PC-9 (cell line): ENCODE results near the gene TM4SF5.

Experiments
- EZH2 ChIP-seq: fragments of 200-600 bp; sonication (generic); IDR thresholded peaks from 2 replicates; pipeline ENCODE4 v1.8.0; 2017; ENCODE audit warnings: antibody characterized with exemption, low read depth
- TF ChIP-seq, protein P1 (sequence below): fragments of 200-600 bp; sonication (generic); conservative IDR thresholded peaks from 2 replicates; pipeline ENCODE4 v1.6.1; 2017; ENCODE audit warnings: mixed run types, antibody characterized with exemption, mild to moderate bottlenecking, moderate library complexity

DNA sequence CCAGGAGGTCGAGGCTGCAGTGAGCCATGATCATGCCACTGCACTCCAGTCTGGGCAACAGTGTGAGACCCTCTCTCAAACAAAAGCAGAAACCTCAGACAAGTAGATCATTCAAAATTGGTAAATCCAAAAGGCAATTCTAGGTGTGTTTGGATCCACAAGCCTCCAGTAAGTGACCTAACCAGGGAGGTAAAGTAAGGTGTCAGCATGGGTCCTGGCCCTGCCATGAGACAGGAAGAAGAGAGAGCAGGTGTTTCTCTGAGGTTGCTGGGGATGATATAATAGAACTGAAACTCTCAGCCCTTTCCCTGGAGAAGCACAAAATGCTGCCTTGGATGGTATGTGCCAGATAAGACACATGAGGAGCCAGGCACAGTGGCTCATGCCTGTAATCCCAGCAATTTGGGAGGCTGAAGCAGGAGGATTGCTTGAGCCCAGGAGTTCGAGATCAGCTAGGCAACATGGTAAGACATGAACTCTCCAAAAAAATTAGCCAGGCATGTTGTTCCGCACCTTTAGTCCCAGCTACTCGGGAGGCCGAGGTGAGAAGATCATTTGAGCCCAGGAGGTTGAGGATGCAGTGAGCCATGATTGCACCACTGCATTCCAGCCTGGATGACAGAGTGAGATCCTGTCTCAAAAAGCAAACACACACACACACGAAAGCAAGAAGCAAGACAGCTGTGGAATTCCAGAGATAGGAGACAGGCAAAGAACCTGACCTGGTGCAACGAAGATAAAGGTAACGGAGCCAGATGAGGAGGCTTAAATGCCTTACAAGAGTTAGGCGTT lies 6.5 kb downstream of the TM4SF5 start:
- TF ChIP-seq, protein P1, sequence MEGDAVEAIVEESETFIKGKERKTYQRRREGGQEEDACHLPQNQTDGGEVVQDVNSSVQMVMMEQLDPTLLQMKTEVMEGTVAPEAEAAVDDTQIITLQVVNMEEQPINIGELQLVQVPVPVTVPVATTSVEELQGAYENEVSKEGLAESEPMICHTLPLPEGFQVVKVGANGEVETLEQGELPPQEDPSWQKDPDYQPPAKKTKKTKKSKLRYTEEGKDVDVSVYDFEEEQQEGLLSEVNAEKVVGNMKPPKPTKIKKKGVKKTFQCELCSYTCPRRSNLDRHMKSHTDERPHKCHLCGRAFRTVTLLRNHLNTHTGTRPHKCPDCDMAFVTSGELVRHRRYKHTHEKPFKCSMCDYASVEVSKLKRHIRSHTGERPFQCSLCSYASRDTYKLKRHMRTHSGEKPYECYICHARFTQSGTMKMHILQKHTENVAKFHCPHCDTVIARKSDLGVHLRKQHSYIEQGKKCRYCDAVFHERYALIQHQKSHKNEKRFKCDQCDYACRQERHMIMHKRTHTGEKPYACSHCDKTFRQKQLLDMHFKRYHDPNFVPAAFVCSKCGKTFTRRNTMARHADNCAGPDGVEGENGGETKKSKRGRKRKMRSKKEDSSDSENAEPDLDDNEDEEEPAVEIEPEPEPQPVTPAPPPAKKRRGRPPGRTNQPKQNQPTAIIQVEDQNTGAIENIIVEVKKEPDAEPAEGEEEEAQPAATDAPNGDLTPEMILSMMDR: no peak
- no peak for TF ChIP-seq EZH2
